Skeletal muscle satellite cell (primary cell): ENCODE results near the gene LMF1.
A peak's percentile ranks its signal among the peaks of the same experiment; 100 is the strongest.

Experiments
- H3K27me3 ChIP-seq: 2 replicates; pipeline ENCODE4 v1.7.0; 2013; ENCODE audit warnings: low read length; ENCODE audit not compliant: control insufficient read depth, insufficient read depth
- H3K36me3 ChIP-seq: 2 replicates; pipeline ENCODE4 v1.7.0; 2013; ENCODE audit warnings: mild to moderate bottlenecking, control low read depth, low read length; ENCODE audit not compliant: insufficient read depth
- H3K4me1 ChIP-seq: 2 replicates; pipeline ENCODE4 v1.7.0; 2013; ENCODE audit warnings: low read length; ENCODE audit not compliant: control insufficient read depth, insufficient read depth
- H3K4me2 ChIP-seq: 2 replicates; pipeline ENCODE4 v1.7.0; 2013; ENCODE audit warnings: mild to moderate bottlenecking, low read length
- H3K4me3 ChIP-seq: 2 replicates; pipeline ENCODE4 v1.7.0; 2013; ENCODE audit warnings: low read length
- H3K9ac ChIP-seq: 2 replicates; pipeline ENCODE4 v1.7.0; 2013; ENCODE audit warnings: mild to moderate bottlenecking, low read depth, low read length, moderate library complexity
- H3K9me3 ChIP-seq: replicated peaks from 2 replicates; pipeline ENCODE4 v1.7.0; 2013; ENCODE audit warnings: mild to moderate bottlenecking, control low read depth, low read length

Gene LMF1

GRCh38 chr16:973366-973765 lies 2.6 kb upstream of the LMF1 start:
- peaks cover 38% of the 10 kb centered on the region for H3K4me1 ChIP-seq
- peaks cover 33% of the 10 kb centered on the region for H3K27me3 ChIP-seq
- H3K9me3 ChIP-seq = no peaks in the 10 kb centered on the region
- H3K9ac ChIP-seq = no peak overlapping the region
- H3K36me3 ChIP-seq = peaks cover 5% of the 10 kb centered on the region
- H3K4me2 ChIP-seq = no peak overlapping the region
- H3K4me3 ChIP-seq = no peak overlapping the region

- Histone ChIP-seq H3K9ac (no peak overlapping the region), H3K9me3 (no peaks in the 10 kb centered on the region), H3K36me3 (peaks cover 9% of the 10 kb centered on the region), H3K27me3 (peaks cover 33% of the 10 kb centered on the region), H3K4me2 (no peak overlapping the region), H3K4me1 (peaks cover 34% of the 10 kb centered on the region), H3K4me3 (no peak overlapping the region)
Measured at GRCh38 chr16:972316-973002, 1.7 kb upstream of the LMF1 start.

- Histone ChIP-seq H3K9ac (no peak overlapping the region), H3K4me1 (peaks cover 29% of the 10 kb centered on the region), H3K9me3 (no peaks in the 10 kb centered on the region), H3K27me3 (peaks cover 33% of the 10 kb centered on the region), H3K4me2 (no peak overlapping the region), H3K4me3 (no peak overlapping the region), H3K36me3 (peaks cover 13% of the 10 kb centered on the region)
Measured at GRCh38 chr16:971981-972315, 1.2 kb upstream of the LMF1 start.

GRCh38 chr16:971582-971905 lies 760 bp upstream of the LMF1 start:
- Histone ChIP-seq H3K9me3 (no peaks in the 10 kb centered on the region), H3K9ac (no peak overlapping the region), H3K27me3 (peaks cover 29% of the 10 kb centered on the region), H3K4me3 (no peak overlapping the region), H3K4me1 (peaks cover 25% of the 10 kb centered on the region), H3K4me2 (no peak overlapping the region), H3K36me3 (peaks cover 13% of the 10 kb centered on the region)

GRCh38 chr16:970386-970765 lies 408 bp downstream of the LMF1 start:
- H3K4me2 ChIP-seq = peak overlapping the region; percentile 99
- H3K9ac ChIP-seq = peak overlapping the region; percentile 98
- peaks cover 18% of the 10 kb centered on the region for H3K27me3 ChIP-seq
- peaks cover 7% of the 10 kb centered on the region for H3K9me3 ChIP-seq
- peaks cover 13% of the 10 kb centered on the region for H3K36me3 ChIP-seq
- peaks cover 23% of the 10 kb centered on the region for H3K4me1 ChIP-seq
- peak overlapping the region; percentile 98 for H3K4me3 ChIP-seq

- H3K4me1 ChIP-seq = peaks cover 25% of the 10 kb centered on the region
- peaks cover 9% of the 10 kb centered on the region for H3K9me3 ChIP-seq
- peaks cover 13% of the 10 kb centered on the region for H3K36me3 ChIP-seq
- H3K9ac ChIP-seq = peak overlapping the region; percentile 98
- peak overlapping the region; percentile 98 for H3K4me3 ChIP-seq
- H3K27me3 ChIP-seq = peaks cover 12% of the 10 kb centered on the region
- peak overlapping the region; percentile 99 for H3K4me2 ChIP-seq
Measured at GRCh38 chr16:969508-970385, 1.0 kb downstream of the LMF1 start.

- Histone ChIP-seq H3K4me3 (no peak overlapping the region), H3K4me2 (no peak overlapping the region), H3K4me1 (peaks cover 25% of the 10 kb centered on the region), H3K27me3 (peaks cover 3% of the 10 kb centered on the region), H3K9me3 (peaks cover 9% of the 10 kb centered on the region), H3K36me3 (peaks cover 13% of the 10 kb centered on the region), H3K9ac (no peak overlapping the region)
Measured at GRCh38 chr16:968620-969019, 2.2 kb downstream of the LMF1 start.

- peaks cover 9% of the 10 kb centered on the region for H3K9me3 ChIP-seq
- H3K4me3 ChIP-seq = no peak overlapping the region
- H3K4me1 ChIP-seq = peaks cover 30% of the 10 kb centered on the region
- no peak overlapping the region for H3K9ac ChIP-seq
- H3K4me2 ChIP-seq = no peak overlapping the region
- H3K36me3 ChIP-seq = peaks cover 13% of the 10 kb centered on the region
- no peaks in the 10 kb centered on the region for H3K27me3 ChIP-seq
Measured at GRCh38 chr16:967546-968295, 3.1 kb downstream of the LMF1 start.

GRCh38 chr16:967077-967541 lies 3.7 kb downstream of the LMF1 start:
- Histone ChIP-seq H3K36me3 (peaks cover 13% of the 10 kb centered on the region), H3K27me3 (no peaks in the 10 kb centered on the region), H3K4me1 (peaks cover 30% of the 10 kb centered on the region), H3K9ac (no peak overlapping the region), H3K4me3 (no peak overlapping the region), H3K4me2 (no peak overlapping the region), H3K9me3 (peaks cover 9% of the 10 kb centered on the region)

GRCh38 chr16:966505-966904 lies 4.3 kb downstream of the LMF1 start:
- H3K27me3 ChIP-seq = no peaks in the 10 kb centered on the region

GRCh38 chr16:966035-966434 lies 4.7 kb downstream of the LMF1 start:
- Histone ChIP-seq H3K36me3 (peaks cover 13% of the 10 kb centered on the region), H3K27me3 (no peaks in the 10 kb centered on the region), H3K4me3 (no peak overlapping the region), H3K9me3 (peaks cover 9% of the 10 kb centered on the region), H3K4me1 (peaks cover 30% of the 10 kb centered on the region), H3K9ac (no peak overlapping the region), H3K4me2 (no peak overlapping the region)

More at GRCh38 chr16:966505-966904, 4.3 kb downstream of the LMF1 start:
- H3K9me3 ChIP-seq = peaks cover 9% of the 10 kb centered on the region
- peaks cover 30% of the 10 kb centered on the region for H3K4me1 ChIP-seq
- H3K9ac ChIP-seq = no peak overlapping the region
- H3K4me3 ChIP-seq = no peak overlapping the region
- peaks cover 13% of the 10 kb centered on the region for H3K36me3 ChIP-seq
- H3K4me2 ChIP-seq = no peak overlapping the region
